HG03565 (cell line): ENCODE data around the gene FAF1.

Source experiments
- ATAC-seq: cut with Tn5 transposase; IDR thresholded peaks from one replicate; pipeline ENCODE4 v1.9.1; 2021; ENCODE audit warnings: mild to moderate bottlenecking, moderate library complexity; ENCODE audit not compliant: unreplicated experiment

The FAF1 gene

GRCh38 chr1:50658459-50659076 is 301.5 kb downstream of the FAF1 start:
- no peak for ATAC-seq

DNA sequence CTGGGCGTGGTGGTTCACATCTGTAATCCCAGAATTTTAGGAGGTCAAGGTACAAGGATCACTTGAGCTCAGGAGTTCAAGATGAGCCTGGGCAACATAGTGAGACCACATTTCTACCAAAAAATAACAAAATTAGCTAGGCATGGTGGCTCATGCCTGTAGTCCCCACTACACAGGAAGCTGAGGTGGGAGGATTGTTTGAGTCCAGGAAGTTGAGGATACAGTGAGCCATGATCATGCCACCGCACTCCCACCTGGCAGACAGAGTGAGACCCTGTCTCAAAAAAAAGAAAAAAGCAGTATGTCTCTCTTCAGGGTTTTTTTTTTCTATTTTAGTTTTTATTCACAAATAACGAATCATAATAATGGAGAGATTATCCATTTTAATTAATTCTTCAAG is 303.1 kb downstream of the FAF1 start:
- no peak for ATAC-seq

- ATAC-seq, result no peak
Measured at GRCh38 chr1:50651476-50652263, 308.4 kb downstream of the FAF1 start.

DNA sequence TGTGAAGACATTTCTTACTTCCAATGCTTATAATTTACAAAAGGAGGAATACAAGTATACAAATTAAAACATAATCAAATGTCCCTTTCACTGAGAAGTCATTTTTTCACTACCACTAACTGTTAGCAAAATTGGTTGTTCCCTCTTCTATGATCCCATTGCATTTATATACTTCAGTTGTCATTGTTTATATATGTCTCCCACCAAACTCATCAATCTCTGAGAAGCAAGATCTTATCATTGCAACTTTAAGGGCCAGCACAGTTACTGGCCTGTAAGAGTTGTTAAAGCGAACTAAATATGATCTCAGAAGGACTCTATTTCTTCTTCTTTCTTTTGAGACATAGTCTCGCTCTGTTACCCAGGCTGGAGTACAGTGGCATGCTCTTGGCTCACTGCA is 313.5 kb downstream of the FAF1 start:
- ATAC-seq, result no peak

- no peak for ATAC-seq
Measured at GRCh38 chr1:50645139-50645538, 314.9 kb downstream of the FAF1 start.

- no peak for ATAC-seq
Measured at GRCh38 chr1:50644447-50645105, 315.5 kb downstream of the FAF1 start.

GRCh38 chr1:50637460-50637859 is 322.6 kb downstream of the FAF1 start:
- ATAC-seq, result no peak

DNA sequence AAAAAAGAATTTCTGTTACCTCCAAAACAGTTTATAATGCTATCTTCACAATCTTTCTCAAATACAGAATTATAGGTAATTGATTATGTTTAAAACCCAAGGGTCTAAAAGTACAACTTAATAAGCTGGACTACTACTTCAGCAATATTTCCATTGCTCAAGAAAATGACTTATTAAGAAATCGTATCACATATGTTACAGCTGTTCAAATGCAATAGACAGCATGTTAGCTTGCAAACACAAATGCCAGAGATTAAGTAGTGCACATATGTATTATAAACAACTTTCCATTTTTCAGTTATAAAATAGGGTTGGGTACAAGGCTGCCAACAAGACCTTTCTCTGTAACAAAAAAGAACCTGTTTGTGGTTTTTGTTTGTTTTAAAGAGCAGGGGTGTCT is 325.8 kb downstream of the FAF1 start:
- no peak for ATAC-seq

- ATAC-seq, result no peak
Measured at GRCh38 chr1:50633465-50633864, 326.6 kb downstream of the FAF1 start.

- no peak for ATAC-seq
Measured at GRCh38 chr1:50631161-50631560, 328.9 kb downstream of the FAF1 start.

GRCh38 chr1:50622259-50622658 is 337.8 kb downstream of the FAF1 start:
- ATAC-seq, result no peak

DNA sequence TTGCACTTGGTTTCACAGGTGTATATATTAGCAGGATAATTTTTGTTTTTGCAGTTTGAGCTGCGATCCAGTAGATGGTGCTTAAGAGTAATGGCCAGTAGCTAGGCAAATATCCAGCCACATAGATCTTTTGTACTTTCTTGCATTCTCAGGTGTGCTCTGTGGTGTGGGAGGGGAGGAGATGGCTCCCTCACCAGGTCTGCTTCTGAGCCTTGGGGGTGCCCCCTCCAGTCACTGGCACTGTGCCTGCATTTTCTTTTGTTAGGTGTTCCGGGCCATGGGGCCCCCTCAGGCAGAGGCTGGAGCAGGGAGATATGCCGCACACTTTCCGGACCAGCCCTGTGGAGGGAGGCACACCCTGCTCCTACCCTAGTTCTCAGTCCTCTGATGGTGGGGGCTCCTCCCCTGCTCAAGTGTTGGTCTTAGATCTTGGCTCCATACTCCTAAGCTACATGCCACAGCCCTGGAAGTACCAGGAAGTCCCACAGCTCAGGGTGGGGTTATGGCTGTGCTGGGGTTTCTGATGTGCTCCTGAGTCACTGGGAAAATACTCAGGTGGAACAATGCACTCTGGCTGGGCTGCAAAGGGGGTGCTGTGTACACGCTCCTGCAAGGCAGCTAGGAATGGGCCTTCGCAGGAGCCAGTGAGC is 339.3 kb downstream of the FAF1 start:
- ATAC-seq, result no peak

GRCh38 chr1:50615036-50615750 is 344.9 kb downstream of the FAF1 start:
- ATAC-seq, result no peak

- no peak for ATAC-seq
Measured at GRCh38 chr1:50611675-50612074, 348.4 kb downstream of the FAF1 start.

DNA sequence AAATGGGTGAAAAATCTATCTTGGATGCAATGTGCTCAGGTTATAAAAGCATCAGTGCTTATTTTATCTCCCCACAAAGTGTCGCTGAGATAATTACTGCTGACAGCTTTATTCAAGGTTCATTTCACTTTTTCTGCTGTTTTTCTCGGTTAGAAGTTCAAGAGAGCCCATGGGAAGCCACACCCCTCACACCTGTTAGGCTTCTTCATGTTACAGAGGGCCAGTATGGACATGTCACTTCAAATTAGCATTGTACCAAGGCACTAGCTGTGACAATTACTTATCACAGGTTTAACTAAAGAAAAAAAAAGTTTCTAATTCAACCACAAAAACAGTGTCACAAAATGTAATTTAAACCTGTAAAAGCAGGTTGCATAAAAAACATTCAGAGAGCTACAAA is 349.5 kb downstream of the FAF1 start:
- ATAC-seq, result peak; percentile 48

DNA sequence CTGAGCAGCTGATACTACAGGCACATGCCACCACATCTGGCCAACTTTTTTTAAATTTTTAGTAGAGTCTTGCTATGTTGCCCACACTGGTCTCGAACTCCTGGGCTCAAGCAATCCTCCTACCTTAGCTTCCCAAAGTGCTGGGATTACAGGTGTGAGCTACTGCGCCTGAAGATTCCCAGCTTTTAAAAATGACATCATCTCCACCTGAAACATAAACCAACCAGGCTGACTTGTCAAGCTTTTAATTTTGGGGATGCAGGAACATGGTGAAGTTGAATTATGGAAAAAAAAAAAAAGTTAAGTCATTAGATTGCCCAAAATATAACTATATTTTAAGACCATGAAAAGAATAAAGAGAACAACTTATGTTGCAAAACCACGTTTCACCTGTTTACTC is 350.6 kb downstream of the FAF1 start:
- ATAC-seq, result no peak

DNA sequence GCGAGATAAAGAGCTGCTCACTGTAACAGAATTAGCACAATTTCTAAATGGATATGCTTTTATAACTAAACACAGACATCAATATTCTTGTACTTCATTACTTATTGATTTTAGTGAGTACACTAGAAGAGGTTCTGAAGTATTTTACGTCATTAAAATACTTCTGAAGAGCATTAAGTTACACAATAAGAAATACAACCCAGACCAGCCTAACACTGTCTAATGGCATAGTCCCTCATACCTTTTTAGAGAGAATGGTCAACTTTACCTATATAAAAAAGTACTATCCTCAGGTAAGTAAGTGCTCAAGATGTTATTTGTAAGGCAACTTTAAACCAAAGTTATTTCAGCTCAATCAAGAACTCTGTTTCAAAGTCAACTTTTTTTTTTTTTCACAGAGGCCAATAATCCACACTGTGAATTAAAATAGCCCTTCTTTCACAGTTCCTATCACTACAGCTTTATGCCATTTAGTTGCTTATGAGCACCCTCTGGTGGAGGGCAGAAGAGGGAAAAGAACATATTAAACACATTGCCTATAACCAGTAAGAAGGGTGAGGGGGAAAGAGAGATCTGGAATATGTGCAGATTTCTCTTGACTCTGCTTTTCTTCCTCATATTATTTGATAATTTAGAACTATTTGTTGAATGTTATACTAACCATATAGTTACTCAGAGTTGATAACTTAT is 354.7 kb downstream of the FAF1 start:
- no peak for ATAC-seq

GRCh38 chr1:50604580-50604979 is 355.5 kb downstream of the FAF1 start:
- ATAC-seq, result no peak

GRCh38 chr1:50603274-50604271 is 356.5 kb downstream of the FAF1 start:
- no peak for ATAC-seq
